H1 (cell line): ENCODE measurements around the gene LMO4. TPM values are rescaled to one million over a fixed set of nuclear protein-coding genes. Genes with fewer than 3 reads are reported as not detected.

Experiments used
- CTCF ChIA-PET: fragments of 300-600 bp; sonication (Branson Sonifier 250); formaldehyde crosslinking; loops from one replicate; lab custom pipeline; 2021; ENCODE audit not compliant: partially characterized antibody; lab: Charles Lee
- POLR2A ChIA-PET: fragments of 300-600 bp; sonication (Branson Sonifier 250); formaldehyde crosslinking; loops from one replicate; lab custom pipeline; 2021; ENCODE audit warnings: inconsistent platforms; ENCODE audit not compliant: partially characterized antibody; lab: Charles Lee
- DNase-seq, 2 experiments: peaks; one replicate each; pipeline versions ENCODE4 v3.0.0 to v3.0.0-alpha.2; 2010 to 2022; ENCODE audit warnings: low spot score in 2 of 2, low read depth in 1 of 2, mixed read lengths in 1 of 2
- FAIRE-seq: peaks from 2 replicates; lab custom pipeline; 2011; peaks lifted over from hg19 to GRCh38; lab: Jason Lieb, UNC
- H2AFZ ChIP-seq: 2 replicates; pipeline ENCODE4 v1.8.1; 2012; ENCODE audit warnings: low read length, inconsistent platforms
- H2AK5ac ChIP-seq: 2 replicates; pipeline ENCODE4 v1.6.1; 2013; ENCODE audit warnings: low read depth, low read length
- H2BK120ac ChIP-seq: replicated peaks from 2 replicates; pipeline ENCODE3; 2013; ENCODE audit warnings: low read depth, low read length, inconsistent platforms
- H2BK12ac ChIP-seq: 2 replicates; pipeline ENCODE4 v1.6.1; 2013; ENCODE audit warnings: low read depth, low read length
- H2BK15ac ChIP-seq: 2 replicates; pipeline ENCODE4 v1.6.1; 2013; ENCODE audit warnings: low read length
- H2BK20ac ChIP-seq: 2 replicates; pipeline ENCODE4 v1.6.1; 2013; ENCODE audit warnings: low read length
- H2BK5ac ChIP-seq: 2 replicates; pipeline ENCODE4 v1.6.1; 2013; ENCODE audit warnings: low read depth, low read length
- H3K14ac ChIP-seq: 2 replicates; pipeline ENCODE4 v1.6.1; 2013; ENCODE audit warnings: inconsistent platforms; ENCODE audit not compliant: insufficient read length
- H3K18ac ChIP-seq: 2 replicates; pipeline ENCODE4 v1.6.1; 2013; ENCODE audit warnings: low read length; ENCODE audit errors: extremely low read depth
- H3K23ac ChIP-seq: 2 replicates; pipeline ENCODE4 v1.6.1; 2013; ENCODE audit warnings: inconsistent platforms; ENCODE audit not compliant: insufficient read length
- H3K23me2 ChIP-seq: 2 replicates; pipeline ENCODE4 v1.6.1; 2013; ENCODE audit warnings: low read depth, low read length
- H3K27ac ChIP-seq: 2 replicates; pipeline ENCODE4 v1.6.1; 2011; ENCODE audit warnings: low read depth, low read length, inconsistent platforms
- H3K27me3 ChIP-seq, 4 experiments: replicated peaks in 1 of 4; 1 replicate in 1 of 4; 2 replicates in 3 of 4; pipeline versions ENCODE4 v1.6.1 to v1.8.1; 2011 to 2013; ENCODE audit warnings: low read length in 3 of 4, mild to moderate bottlenecking in 3 of 4, inconsistent platforms in 2 of 4, mixed read lengths in 2 of 4, moderate library complexity in 1 of 4; ENCODE audit not compliant: control insufficient read depth in 3 of 4, insufficient read depth in 3 of 4; ENCODE audit errors: extremely low read depth in 1 of 4
- H3K36me3 ChIP-seq, 4 experiments: 2 replicates each; pipeline versions ENCODE4 v1.6.1 to v1.8.1; 2011 to 2013; ENCODE audit warnings: mild to moderate bottlenecking in 4 of 4, low read length in 3 of 4, moderate library complexity in 2 of 4, control low read depth in 1 of 4, inconsistent platforms in 1 of 4; ENCODE audit not compliant: insufficient read depth in 4 of 4, control insufficient read depth in 2 of 4
- H3K4ac ChIP-seq: replicated peaks from 2 replicates; pipeline ENCODE3; 2013; ENCODE audit warnings: low read length, low read depth, mixed read lengths, inconsistent platforms; ENCODE audit not compliant: insufficient read length
- H3K4me1 ChIP-seq, 4 experiments: replicated peaks in 1 of 4; 1 replicate in 1 of 4; 2 replicates in 3 of 4; pipeline versions ENCODE4 v1.6.1 to v1.8.1; 2011 to 2013; ENCODE audit warnings: low read length in 3 of 4, inconsistent platforms in 2 of 4, mixed read lengths in 1 of 4; ENCODE audit not compliant: insufficient read depth in 4 of 4, control insufficient read depth in 3 of 4
- H3K4me2 ChIP-seq, 2 experiments: 2 replicates each; pipeline versions ENCODE4 v1.6.1 to v1.8.1; 2011 to 2013; ENCODE audit warnings: low read depth in 2 of 2, low read length in 2 of 2, control low read depth in 1 of 2, inconsistent platforms in 1 of 2, mild to moderate bottlenecking in 1 of 2; ENCODE audit not compliant: insufficient read depth in 1 of 2
- H3K4me3 ChIP-seq, 4 experiments: fragments of 200-600, 300-600 bp in 1 of 4; sonication (generic), shearing (Covaris generic), sonication (Bioruptor Twin) in 1 of 4; 2 replicates each; pipeline versions ENCODE4 v1.5.1 to v1.8.1; 2011 to 2016; ENCODE audit warnings: low read length in 4 of 4, low read depth in 3 of 4, control low read depth in 2 of 4, inconsistent platforms in 2 of 4, mild to moderate bottlenecking in 2 of 4, mixed read lengths in 1 of 4, moderate library complexity in 1 of 4; ENCODE audit not compliant: insufficient read depth in 2 of 4; ENCODE audit errors: extremely low read depth in 1 of 4
- H3K56ac ChIP-seq: replicated peaks from 2 replicates; pipeline ENCODE3; 2013; ENCODE audit warnings: low read depth, mild to moderate bottlenecking, mixed read lengths, low read length, inconsistent platforms; ENCODE audit not compliant: insufficient read length
- H3K79me1 ChIP-seq: 2 replicates; pipeline ENCODE4 v1.6.1; 2013; ENCODE audit warnings: low read depth, low read length, control low read depth
- H3K79me2 ChIP-seq, 2 experiments: 2 replicates each; pipeline versions ENCODE4 v1.6.1 to v1.8.1; 2012 to 2013; ENCODE audit warnings: low read length in 2 of 2, mild to moderate bottlenecking in 2 of 2, inconsistent platforms in 1 of 2; ENCODE audit not compliant: insufficient read depth in 2 of 2, control insufficient read depth in 1 of 2
- H3K9ac ChIP-seq, 4 experiments: replicated peaks in 1 of 4; 1 replicate in 1 of 4; 2 replicates in 3 of 4; pipeline versions ENCODE4 v1.6.1 to v1.8.1; 2011 to 2013; ENCODE audit warnings: low read depth in 3 of 4, low read length in 3 of 4, control low read depth in 2 of 4, mild to moderate bottlenecking in 2 of 4, moderate library complexity in 2 of 4, inconsistent platforms in 1 of 4; ENCODE audit errors: extremely low read depth in 1 of 4
- H3K9me3 ChIP-seq, 2 experiments: 2 replicates each; pipeline versions ENCODE4 v1.6.1 to v1.8.1; 2012 to 2013; ENCODE audit warnings: mild to moderate bottlenecking in 2 of 2, moderate library complexity in 2 of 2, control low read depth in 1 of 2, inconsistent platforms in 1 of 2, low read depth in 1 of 2, low read length in 1 of 2, mixed read lengths in 1 of 2; ENCODE audit not compliant: insufficient read depth in 2 of 2
- H4K20me1 ChIP-seq, 2 experiments: replicated peaks in 1 of 2; 2 replicates each; pipeline versions ENCODE3 to v1.8.1; 2011 to 2013; ENCODE audit warnings: inconsistent platforms in 2 of 2, low read length in 2 of 2, mild to moderate bottlenecking in 1 of 2; ENCODE audit not compliant: insufficient read depth in 2 of 2, control insufficient read depth in 1 of 2
- H4K5ac ChIP-seq: 2 replicates; pipeline ENCODE4 v1.6.1; 2013; ENCODE audit warnings: low read length, low read depth, mixed read lengths, inconsistent platforms; ENCODE audit not compliant: insufficient read length
- H4K8ac ChIP-seq: 2 replicates; pipeline ENCODE4 v1.8.0; 2013; ENCODE audit warnings: mild to moderate bottlenecking, moderate library complexity, low read length, inconsistent platforms; ENCODE audit not compliant: insufficient read depth; ENCODE audit errors: extremely low read depth
- H4K91ac ChIP-seq: replicated peaks from 2 replicates; pipeline ENCODE3; 2013; ENCODE audit warnings: low read length, mixed read lengths, inconsistent platforms; ENCODE audit not compliant: insufficient read length
- CBX8 ChIP-seq: fragments of 300-800, 300-1000 bp; sonication (generic); IDR thresholded peaks from 2 replicates; pipeline ENCODE4 v1.7.1; 2016; ENCODE audit warnings: low read depth, low read length, borderline replicate concordance
- CEBPB ChIP-seq: IDR thresholded peaks from 2 replicates; pipeline ENCODE4 v1.6.1; 2012; ENCODE audit warnings: low read depth, low read length
- CTBP2 ChIP-seq: IDR thresholded peaks from 2 replicates; pipeline ENCODE4 v1.7.0; 2011; ENCODE audit warnings: borderline replicate concordance, mild to moderate bottlenecking, moderate library complexity, mixed read lengths, low read length; ENCODE audit not compliant: insufficient read depth, insufficient read length
- HDAC2 ChIP-seq, 2 experiments: fragments of 300-600 bp in 1 of 2; sonication (generic) in 1 of 2; IDR thresholded peaks; 2 replicates each; pipeline ENCODE4 v1.6.1; 2011 to 2012; ENCODE audit warnings: low read depth in 2 of 2, low read length in 2 of 2, mild to moderate bottlenecking in 2 of 2, moderate library complexity in 2 of 2, borderline replicate concordance in 1 of 2, inconsistent platforms in 1 of 2
- POLR2AphosphoS5 ChIP-seq: IDR thresholded peaks from 2 replicates; pipeline ENCODE4 v1.6.1; 2011; ENCODE audit warnings: low read depth, low read length
- RNF2 ChIP-seq: fragments of 200-900, 300-1000 bp; sonication (generic); IDR thresholded peaks from 2 replicates; pipeline ENCODE4 v1.7.1; 2016; ENCODE audit warnings: borderline replicate concordance, low read depth, mild to moderate bottlenecking, antibody characterized with exemption, low read length; ENCODE audit not compliant: poor library complexity, severe bottlenecking; ENCODE audit errors: missing control alignments
- TEAD4 ChIP-seq: IDR thresholded peaks from 2 replicates; pipeline ENCODE4 v1.6.1; 2012; ENCODE audit warnings: low read depth, low read length, inconsistent platforms, mixed read lengths
- WGBS, 2 experiments: shearing (Covaris generic) in 1 of 2; methylation state at CpG; one replicate each; pipeline versions ENCODE4 v1.1.6 to v1.1.7; 2013 to 2015; ENCODE audit warnings: low lambda C conversion rate in 2 of 2, mixed read lengths in 2 of 2, inconsistent platforms in 1 of 2, low coverage in 1 of 2, missing lambda C conversion rate in 1 of 2; ENCODE audit not compliant: insufficient replicate concordance in 2 of 2, insufficient coverage in 1 of 2, insufficient read length in 1 of 2; ENCODE audit errors: extremely low coverage in 1 of 2, missing lambda C conversion rate in 1 of 2; 5-methylcytosine and 5-hydroxymethylcytosine counted together
- polyA plus RNA-seq, 7 experiments: library from polyadenylated mRNA; depleted of rRNA in 3 of 7; stranded (reverse) in 5 of 7; unstranded in 2 of 7; fragments of >200 nt in 5 of 7; fragments of 200-250 nt in 2 of 7; gene quantifications; 1 replicate in 5 of 7; 2 replicates in 1 of 7; 4 replicates in 1 of 7; pipeline versions ENCODE4 v1.2.1 to v1.2.3, GENCODE V29; 2011 to 2013; ENCODE audit warnings: missing spikeins in 2 of 7, mixed read lengths in 2 of 7
- total RNA-seq: library from RNA; stranded (reverse); fragmentation: NEBNext Ultra II Directional; extraction: Animal tissue kit (Norgen Biotek cat#: 25700); gene quantifications from 2 replicates; pipeline ENCODE4 v1.2.1, GENCODE V29; 2021

LMO4 gene
- total and polyA plus RNA-seq, 2 of the 8 experiments (the other 6 are each of a cell fraction or from before 2014, with no cell fraction given): 71.7 to 98.7 TPM

DNA sequence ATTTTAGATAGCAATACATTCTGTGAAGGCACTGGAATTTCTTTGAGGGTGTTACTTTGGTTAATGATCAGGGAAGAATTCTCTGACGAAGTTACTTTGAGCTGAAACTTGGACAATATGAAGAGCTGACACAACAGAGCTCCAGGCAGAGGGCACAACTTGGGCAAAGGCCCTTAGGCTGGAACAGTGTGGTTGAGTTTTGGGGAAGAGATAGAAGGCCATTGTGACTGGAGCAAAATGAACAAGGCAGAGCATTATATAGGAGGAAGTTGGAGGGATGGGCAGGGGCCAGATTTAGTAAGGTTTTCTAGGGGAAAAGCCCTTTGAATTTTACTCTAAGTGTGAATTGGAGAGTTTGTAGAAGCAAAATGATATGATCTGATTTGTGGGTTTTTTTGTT is 30.9 kb downstream of the LMO4 start:
- H3K4me2 ChIP-seq: no peak overlapping the region
- no peak overlapping the region for H2BK120ac ChIP-seq
- no peak overlapping the region for H2BK5ac ChIP-seq
- H2BK15ac ChIP-seq: no peak overlapping the region
- no peaks in the 10 kb centered on the region for H3K4me1 ChIP-seq
- H2BK12ac ChIP-seq: no peak overlapping the region
- DNase-seq (no peak), FAIRE-seq (no peak)
- 100% methylated on average over 1 of the region's 1 CpG; no CpG with 5 or more reads in 1 of the 2 experiments for WGBS, 2 experiments
- POLR2A ChIA-PET: interaction anchor here (0.7 to 3.2 kb wide), 2 partner anchors 11 to 227 kb away, joined by 5 to 12 read pairs; no protein-coding TSS in a partner anchor
- no peak overlapping the region for H3K9ac ChIP-seq
- H4K8ac ChIP-seq: no peak overlapping the region
- H3K27ac ChIP-seq: no peak overlapping the region
- H2AFZ ChIP-seq: no peak overlapping the region
- no peak overlapping the region for H3K14ac ChIP-seq
- CTCF ChIA-PET: no interaction called here
- no peak overlapping the region for H3K23ac ChIP-seq
- H3K36me3 ChIP-seq: no peaks in the 10 kb centered on the region
- no peak overlapping the region for H3K56ac ChIP-seq
- H3K27me3 ChIP-seq: no peaks in the 10 kb centered on the region; a peak in 1 of 7 replicates
- H2AK5ac ChIP-seq: no peak overlapping the region
- H3K79me2 ChIP-seq: no peaks in the 10 kb centered on the region
- H4K20me1 ChIP-seq: no peaks in the 10 kb centered on the region
- no peaks in the 10 kb centered on the region for H3K23me2 ChIP-seq
- no peaks in the 10 kb centered on the region for H3K9me3 ChIP-seq
- TF ChIP-seq CEBPB: no peak
- TF ChIP-seq CTBP2: no peak
- TF ChIP-seq HDAC2 (IDR thresholded peaks at IDR 0.05; ENCODE audit: borderline replicate concordance in 1 of 2, low read depth in 2 of 2, low read length in 2 of 2): no peak
- no peak for TF ChIP-seq POLR2AphosphoS5
- no peak for TF ChIP-seq TEAD4
- no peak for TF ChIP-seq RNF2
- no peak for TF ChIP-seq CBX8
- no peak overlapping the region for H4K5ac ChIP-seq
- H3K4me3 ChIP-seq: no peak overlapping the region
- no peak overlapping the region for H3K18ac ChIP-seq
- H2BK20ac ChIP-seq: no peak overlapping the region
- no peaks in the 10 kb centered on the region for H3K79me1 ChIP-seq
- H4K91ac ChIP-seq: no peak overlapping the region
- no peak overlapping the region for H3K4ac ChIP-seq
